ENCODE data around the gene SBK2.
A peak's percentile ranks its signal among the peaks of the same experiment; 100 is the strongest.
"Not testable (repeated sequence)": the region's sequence is repeated elsewhere in the genome, so short reads cannot be mapped to it uniquely, and the experiment has no call there.

Gene SBK2

GRCh38 chr19:55536951-55537740 is at the start of gene SBK2:
Gene SBK2 (minus strand): TSS chr19:55537133. CDS start chr19:55536294, 839 bp downstream.
- no peak for DNase-seq

- peak; percentile 51 for DNase-seq
Measured at GRCh38 chr19:55585658-55586339, 48.9 kb upstream of the SBK2 start.

- no peak for DNase-seq
Measured at GRCh38 chr19:55584871-55585270, 47.9 kb upstream of the SBK2 start.

- DNase-seq = not testable (repeated sequence)
Measured at GRCh38 chr19:55583897-55584296, 47.0 kb upstream of the SBK2 start.

GRCh38 chr19:55582284-55582683 is 45.4 kb upstream of the SBK2 start:
- not testable (repeated sequence) for DNase-seq

GRCh38 chr19:55581823-55582223 is 44.9 kb upstream of the SBK2 start:
- DNase-seq = no peak

GRCh38 chr19:55581145-55581822 is 44.4 kb upstream of the SBK2 start:
- DNase-seq = no peak

GRCh38 chr19:55580628-55581144 is 43.8 kb upstream of the SBK2 start, which contains the start of gene ZNF579:
Gene ZNF579 (minus strand): TSS chr19:55580848. CDS start chr19:55579639, 1,209 bp downstream.
- peak; percentile 67 for DNase-seq

- no peak for DNase-seq
Measured at GRCh38 chr19:55579766-55580621, 43.1 kb upstream of the SBK2 start.

GRCh38 chr19:55578761-55579747 is 42.1 kb upstream of the SBK2 start:
- DNase-seq = no peak

GRCh38 chr19:55578031-55578760 is 41.3 kb upstream of the SBK2 start:
- DNase-seq = no peak

GRCh38 chr19:55576746-55577145 is 39.8 kb upstream of the SBK2 start:
- no peak for DNase-seq

- DNase-seq = not testable (repeated sequence)
Measured at GRCh38 chr19:55573929-55574328, 37.0 kb upstream of the SBK2 start.

GRCh38 chr19:55569477-55569876 is 32.5 kb upstream of the SBK2 start:
- not testable (repeated sequence) for DNase-seq

- no peak for DNase-seq
Measured at GRCh38 chr19:55567708-55568328, 30.9 kb upstream of the SBK2 start.

GRCh38 chr19:55566823-55567222 is 29.9 kb upstream of the SBK2 start:
- no peak for DNase-seq

GRCh38 chr19:55563261-55563690 is 26.3 kb upstream of the SBK2 start:
- no peak for DNase-seq

GRCh38 chr19:55559684-55560083 is 22.8 kb upstream of the SBK2 start:
- DNase-seq = no peak

- no peak for DNase-seq
Measured at GRCh38 chr19:55554741-55555152, 17.8 kb upstream of the SBK2 start.

GRCh38 chr19:55554302-55554701 is 17.4 kb upstream of the SBK2 start:
- DNase-seq = no peak

All from T1000 (cell line).